Activated CD4-positive, alpha-beta memory T cell treated with anti-CD3 and anti-CD28 coated beads, Interleukin-2, amount 10 ng/mL, durations not matched to agents 7 days and 5 days (primary cell): ENCODE measurements around the gene FPGS. TPM values are rescaled to one million over a fixed set of nuclear protein-coding genes. Genes with fewer than 3 reads are reported as not detected.
A peak's percentile ranks its signal among the peaks of the same experiment; 100 is the strongest.
"Not testable (repeated sequence)": the region's sequence is repeated elsewhere in the genome, so short reads cannot be mapped to it uniquely, and the experiment has no call there.

Experiments
- CTCF ChIA-PET: fragments of 350-600 bp; sonication (Branson Sonifier 250); formaldehyde crosslinking; loops from one replicate; lab custom pipeline; 2021; ENCODE audit warnings: antibody characterized with exemption, inconsistent platforms; lab: Charles Lee
- POLR2A ChIA-PET: fragments of 350-600 bp; sonication (Branson Sonifier 250); formaldehyde crosslinking; loops from one replicate; lab custom pipeline; 2021; ENCODE audit warnings: antibody characterized with exemption; lab: Charles Lee
- DNase-seq: peaks from one replicate; pipeline ENCODE4 v3.0.0-alpha.2; 2020
- H3K27ac Mint-ChIP-seq: one replicate; pipeline ENCODE4 v1.8.0; 2021; ENCODE audit warnings: mild to moderate bottlenecking, mixed read lengths
- H3K27me3 Mint-ChIP-seq: one replicate; pipeline ENCODE4 v1.8.0; 2021; ENCODE audit warnings: mixed read lengths
- H3K36me3 Mint-ChIP-seq: one replicate; pipeline ENCODE4 v1.8.0; 2021; ENCODE audit warnings: low read depth, mixed read lengths
- H3K4me1 Mint-ChIP-seq: one replicate; pipeline ENCODE4 v1.8.0; 2021; ENCODE audit warnings: mixed read lengths
- H3K4me3 Mint-ChIP-seq: one replicate; pipeline ENCODE4 v1.8.0; 2021; ENCODE audit warnings: mild to moderate bottlenecking, mixed read lengths
- H3K9me3 Mint-ChIP-seq: one replicate; pipeline ENCODE4 v1.8.0; 2021; ENCODE audit warnings: mixed read lengths
- total RNA-seq, 2 experiments: library from RNA; stranded (reverse); gene quantifications; one replicate each; pipeline ENCODE4 v1.2.3, GENCODE V29; 2021

FPGS gene
- total RNA-seq, 2 experiments from 2014 or later: 65.6 to 65.8 TPM

- POLR2A ChIA-PET: no interaction called here
- CTCF ChIA-PET: no interaction called here
- Mint-ChIP-seq H3K36me3 (no peaks in the 10 kb centered on the region), H3K4me3 (no peak overlapping the region), H3K9me3 (no peaks in the 10 kb centered on the region), H3K27ac (no peak overlapping the region), H3K4me1 (no peaks in the 10 kb centered on the region), H3K27me3 (no peaks in the 10 kb centered on the region)
- DNase-seq: no peak
These were observed 38.6 kb downstream of the FPGS start for GRCh38 chr9:127841087-127841835.

GRCh38 chr9:127844821-127845359 is 42.2 kb downstream of the FPGS start:
- DNase-seq: no peak
- Mint-ChIP-seq H3K4me1 (no peaks in the 10 kb centered on the region), H3K27me3 (no peaks in the 10 kb centered on the region), H3K36me3 (peaks cover 11% of the 10 kb centered on the region), H3K4me3 (no peak overlapping the region), H3K27ac (no peak overlapping the region), H3K9me3 (peaks cover 14% of the 10 kb centered on the region)
- CTCF ChIA-PET: interaction anchor here (0.8 to 1.2 kb wide), 3 partner anchors 24 to 110 kb away, joined by 3 to 5 read pairs (median 4); partner anchors contain the start of gene TOR2A
- POLR2A ChIA-PET: no interaction called here

- DNase-seq, H3K4me1 Mint-ChIP-seq, H3K27me3 Mint-ChIP-seq, H3K4me3 Mint-ChIP-seq, H3K27ac Mint-ChIP-seq, POLR2A ChIA-PET: not testable (repeated sequence)
- H3K9me3 Mint-ChIP-seq: peaks cover 18% of the 10 kb centered on the region
- peaks cover 15% of the 10 kb centered on the region for H3K36me3 Mint-ChIP-seq
- CTCF ChIA-PET: interaction anchor here (1.2 kb wide), 2 partner anchors 24 to 110 kb away, joined by 4 to 5 read pairs; partner anchors contain the start of gene TOR2A
These were observed 42.9 kb downstream of the FPGS start for GRCh38 chr9:127845619-127846018.

DNA sequence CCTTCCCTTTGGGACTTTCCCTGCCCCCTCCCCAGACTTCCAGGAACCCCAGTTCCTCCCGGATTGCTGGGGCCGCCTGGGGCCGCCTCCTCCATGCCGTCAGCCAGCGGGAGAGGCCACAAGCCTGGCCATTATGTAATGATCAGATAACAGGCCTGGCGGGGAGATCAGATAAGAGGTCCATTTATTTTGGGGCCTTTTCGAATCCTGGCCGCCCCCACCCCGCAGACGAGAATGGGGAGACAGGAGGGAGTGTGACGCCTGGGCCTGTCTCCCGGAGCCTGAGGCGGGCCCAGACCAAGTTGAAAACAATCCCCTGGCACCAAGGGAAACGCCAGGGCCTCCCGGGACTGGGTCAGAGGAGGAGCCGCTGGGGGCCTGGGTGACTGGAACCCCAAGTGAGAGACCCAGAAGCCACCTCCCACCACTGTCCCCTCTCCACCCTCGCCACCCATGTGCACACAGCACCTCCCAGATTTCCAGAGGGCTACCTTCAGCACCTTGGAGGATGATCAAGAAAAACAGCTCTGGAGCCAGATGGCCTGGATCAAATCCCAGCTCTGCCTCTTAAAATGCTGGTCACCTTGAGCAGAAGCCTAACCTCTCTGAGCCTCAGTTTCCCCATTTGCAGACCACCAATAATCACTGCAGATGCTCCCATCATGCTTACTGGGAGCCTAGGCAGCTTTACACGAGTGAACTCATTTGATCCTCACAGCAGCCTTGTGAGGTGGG is 43.9 kb downstream of the FPGS start:
- H3K4me3 Mint-ChIP-seq: no peak overlapping the region
- H3K27me3 Mint-ChIP-seq: no peaks in the 10 kb centered on the region
- peaks cover under 1% of the 10 kb centered on the region for H3K4me1 Mint-ChIP-seq
- ChIA-PET POLR2A (no interaction called here), CTCF (no interaction called here)
- peaks cover 19% of the 10 kb centered on the region for H3K36me3 Mint-ChIP-seq
- H3K9me3 Mint-ChIP-seq: peaks cover 19% of the 10 kb centered on the region
- no peak overlapping the region for H3K27ac Mint-ChIP-seq
- DNase-seq: no peak

DNA sequence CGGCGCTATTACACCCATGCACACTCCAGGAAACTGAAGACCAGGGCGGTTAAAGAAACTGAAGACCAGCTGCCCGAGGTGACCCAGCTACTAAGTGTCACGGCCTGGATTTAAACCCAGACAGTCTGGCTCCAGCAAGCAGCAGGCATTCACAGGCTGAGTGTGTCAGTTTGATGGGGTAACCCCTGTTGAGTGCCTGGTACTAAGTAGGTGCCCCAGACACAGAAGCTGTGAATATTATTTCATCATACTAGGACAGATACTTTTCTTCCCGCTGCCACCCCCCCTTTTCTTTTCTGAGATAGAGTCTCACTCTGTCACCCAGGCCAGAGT is 44.5 kb downstream of the FPGS start:
- DNase-seq: no peak
- H3K27ac Mint-ChIP-seq: no peak overlapping the region
- H3K4me1 Mint-ChIP-seq: peaks cover 6% of the 10 kb centered on the region
- H3K9me3 Mint-ChIP-seq: peaks cover 19% of the 10 kb centered on the region
- POLR2A ChIA-PET: no interaction called here
- no peaks in the 10 kb centered on the region for H3K27me3 Mint-ChIP-seq
- CTCF ChIA-PET: no interaction called here
- H3K4me3 Mint-ChIP-seq: no peak overlapping the region
- H3K36me3 Mint-ChIP-seq: peaks cover 21% of the 10 kb centered on the region

DNA sequence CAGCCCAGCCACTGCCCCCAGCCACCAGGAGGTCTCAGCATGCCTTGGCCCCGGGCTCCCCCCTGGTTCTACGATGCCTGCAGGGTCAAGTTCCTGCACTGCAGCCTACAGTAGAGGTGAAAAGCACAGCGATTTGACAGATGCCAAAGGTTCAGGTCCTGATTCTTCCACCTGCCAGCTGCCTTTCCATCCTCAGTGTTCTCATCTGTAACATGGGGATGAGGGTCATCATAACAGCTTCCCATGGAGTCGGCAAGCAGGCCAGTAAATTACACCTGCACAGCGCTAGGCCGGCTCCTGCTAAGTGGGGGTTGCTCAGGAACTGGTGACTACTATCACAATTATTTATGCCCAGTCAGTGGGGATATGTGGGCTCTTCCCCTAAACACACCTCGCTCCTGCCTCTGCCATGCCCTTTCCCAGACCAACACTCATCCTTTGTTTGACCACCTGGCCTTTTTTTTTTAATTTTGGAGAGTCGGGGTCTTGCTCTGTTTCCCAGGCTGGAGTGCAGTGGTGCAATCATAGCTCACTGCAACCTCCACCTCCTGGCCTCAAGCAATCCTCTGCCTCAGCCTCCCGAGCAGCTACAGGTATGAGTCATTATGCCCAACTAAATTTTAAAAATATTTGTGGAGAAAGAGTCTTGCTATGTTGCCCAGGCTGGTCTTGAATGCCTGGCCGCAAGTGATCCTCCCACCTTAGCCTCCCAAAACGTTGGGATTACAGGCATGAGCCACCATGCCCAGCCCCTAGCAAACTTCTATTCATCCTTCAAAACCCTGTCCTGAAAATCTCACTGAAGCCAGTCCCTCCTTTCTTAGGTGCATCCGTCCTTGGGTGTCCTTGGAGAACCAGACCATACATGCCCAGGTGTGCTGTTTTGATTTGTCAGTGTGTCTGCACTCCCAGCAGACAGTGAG is 45.4 kb downstream of the FPGS start:
- H3K4me3 Mint-ChIP-seq: no peak overlapping the region
- no peaks in the 10 kb centered on the region for H3K27me3 Mint-ChIP-seq
- peaks cover 15% of the 10 kb centered on the region for H3K4me1 Mint-ChIP-seq
- DNase-seq: no peak
- ChIA-PET CTCF (no interaction called here), POLR2A (no interaction called here)
- peaks cover 19% of the 10 kb centered on the region for H3K9me3 Mint-ChIP-seq
- H3K27ac Mint-ChIP-seq: no peak overlapping the region
- peaks cover 25% of the 10 kb centered on the region for H3K36me3 Mint-ChIP-seq

- POLR2A ChIA-PET: no interaction called here
- no peak for DNase-seq
- Mint-ChIP-seq H3K4me3 (no peak overlapping the region), H3K9me3 (peaks cover 19% of the 10 kb centered on the region), H3K27me3 (no peaks in the 10 kb centered on the region), H3K27ac (no peak overlapping the region), H3K36me3 (peaks cover 25% of the 10 kb centered on the region), H3K4me1 (peaks cover 19% of the 10 kb centered on the region)
- CTCF ChIA-PET: no interaction called here
These were observed 46.2 kb downstream of the FPGS start for GRCh38 chr9:127848756-127849504.

- Mint-ChIP-seq H3K4me1 (peaks cover 25% of the 10 kb centered on the region), H3K36me3 (peaks cover 25% of the 10 kb centered on the region), H3K27ac (no peak overlapping the region), H3K27me3 (no peaks in the 10 kb centered on the region), H3K9me3 (peaks cover 19% of the 10 kb centered on the region), H3K4me3 (no peak overlapping the region)
- CTCF ChIA-PET: no interaction called here
- no peak for DNase-seq
- POLR2A ChIA-PET: no interaction called here
These were observed 47.7 kb downstream of the FPGS start for GRCh38 chr9:127850286-127850830.

GRCh38 chr9:127852829-127853228 is 50.1 kb downstream of the FPGS start:
- Mint-ChIP-seq H3K9me3 (peaks cover 19% of the 10 kb centered on the region), H3K36me3 (peaks cover 25% of the 10 kb centered on the region), H3K27ac (no peak overlapping the region), H3K4me1 (peaks cover 25% of the 10 kb centered on the region), H3K27me3 (no peaks in the 10 kb centered on the region), H3K4me3 (peak overlapping the region; percentile 24)
- DNase-seq: no peak
- POLR2A ChIA-PET: interaction anchor here (1.3 to 2.2 kb wide), 2 partner anchors 67 to 118 kb away, joined by 3 to 7 read pairs; partner anchors contain the start of genes CDK9 and TOR2A
- CTCF ChIA-PET: interaction anchor here (1.1 to 1.7 kb wide), 2 partner anchors 17 to 69 kb away, joined by 3 to 8 read pairs; no protein-coding TSS in a partner anchor

DNA sequence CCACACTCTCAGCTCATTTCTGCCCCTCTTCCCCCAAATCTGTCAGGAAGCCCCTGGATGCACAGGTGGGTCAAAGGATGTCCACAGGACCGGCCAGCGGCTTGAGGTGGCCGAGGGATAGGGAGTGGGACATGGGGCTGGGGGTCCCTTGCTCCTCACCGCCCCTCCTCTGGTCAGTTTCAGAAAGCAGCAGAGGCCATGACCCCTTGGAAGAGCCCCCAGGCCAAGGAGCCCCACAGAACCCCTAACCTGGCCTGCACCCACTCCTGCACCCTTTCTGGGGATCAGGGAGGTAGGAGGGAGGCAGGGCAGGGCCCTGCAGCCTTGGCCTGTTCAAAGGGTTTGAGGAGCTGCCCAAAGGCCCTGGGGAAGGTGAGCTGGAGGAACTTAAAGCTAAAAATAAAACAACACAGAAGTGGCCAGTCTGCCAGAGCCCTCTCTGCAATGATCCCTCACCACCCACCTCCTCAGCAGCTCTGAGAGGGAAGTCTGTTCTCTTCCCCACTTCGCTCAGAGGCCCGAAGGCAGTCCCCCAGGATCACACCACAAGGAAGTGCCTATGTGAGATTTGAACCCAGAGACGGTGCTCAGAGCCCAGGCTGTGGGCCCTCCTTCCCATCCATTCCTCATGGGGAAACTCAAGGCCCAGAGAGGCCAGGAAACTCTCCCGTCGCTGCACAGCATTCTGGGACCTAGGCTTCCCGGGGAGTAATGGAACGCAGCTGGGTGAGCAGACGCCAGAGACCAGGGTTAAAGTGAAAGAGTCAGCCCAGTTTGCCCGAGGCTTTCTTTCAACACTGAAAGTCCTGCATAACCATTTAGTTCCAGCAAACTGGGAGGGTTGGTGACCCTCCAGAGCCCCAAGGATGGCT is 50.9 kb downstream of the FPGS start:
- Mint-ChIP-seq H3K4me1 (peaks cover 25% of the 10 kb centered on the region), H3K27ac (peak overlapping the region; percentile 76), H3K27me3 (no peaks in the 10 kb centered on the region), H3K4me3 (peak overlapping the region; percentile 84), H3K36me3 (peaks cover 24% of the 10 kb centered on the region), H3K9me3 (peaks cover 16% of the 10 kb centered on the region)
- DNase-seq: no peak
- CTCF ChIA-PET: interaction anchor here (1.1 to 1.7 kb wide), 2 partner anchors 17 to 68 kb away, joined by 3 to 8 read pairs; no protein-coding TSS in a partner anchor
- POLR2A ChIA-PET: interaction anchor here (1.0 to 2.2 kb wide), 6 partner anchors 9 to 119 kb away, joined by 3 to 7 read pairs (median 4); partner anchors contain the start of genes CDK9 and TOR2A
